Activated T-helper 1 cell treated with anti-CD3 and anti-CD28 coated beads, Interleukin-2, amount 50 U/mL, for 16 hours (primary cell): ENCODE results near the gene IMPG1.

ENCODE experiments used
- DNase-seq, 2 donors: peaks; one replicate each; pipeline ENCODE4 v3.0.0-alpha.2; 2020; ENCODE audit warnings: low read depth in 1 of 2, low spot score in 1 of 2

The IMPG1 gene, protein sequence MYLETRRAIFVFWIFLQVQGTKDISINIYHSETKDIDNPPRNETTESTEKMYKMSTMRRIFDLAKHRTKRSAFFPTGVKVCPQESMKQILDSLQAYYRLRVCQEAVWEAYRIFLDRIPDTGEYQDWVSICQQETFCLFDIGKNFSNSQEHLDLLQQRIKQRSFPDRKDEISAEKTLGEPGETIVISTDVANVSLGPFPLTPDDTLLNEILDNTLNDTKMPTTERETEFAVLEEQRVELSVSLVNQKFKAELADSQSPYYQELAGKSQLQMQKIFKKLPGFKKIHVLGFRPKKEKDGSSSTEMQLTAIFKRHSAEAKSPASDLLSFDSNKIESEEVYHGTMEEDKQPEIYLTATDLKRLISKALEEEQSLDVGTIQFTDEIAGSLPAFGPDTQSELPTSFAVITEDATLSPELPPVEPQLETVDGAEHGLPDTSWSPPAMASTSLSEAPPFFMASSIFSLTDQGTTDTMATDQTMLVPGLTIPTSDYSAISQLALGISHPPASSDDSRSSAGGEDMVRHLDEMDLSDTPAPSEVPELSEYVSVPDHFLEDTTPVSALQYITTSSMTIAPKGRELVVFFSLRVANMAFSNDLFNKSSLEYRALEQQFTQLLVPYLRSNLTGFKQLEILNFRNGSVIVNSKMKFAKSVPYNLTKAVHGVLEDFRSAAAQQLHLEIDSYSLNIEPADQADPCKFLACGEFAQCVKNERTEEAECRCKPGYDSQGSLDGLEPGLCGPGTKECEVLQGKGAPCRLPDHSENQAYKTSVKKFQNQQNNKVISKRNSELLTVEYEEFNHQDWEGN

DNA sequence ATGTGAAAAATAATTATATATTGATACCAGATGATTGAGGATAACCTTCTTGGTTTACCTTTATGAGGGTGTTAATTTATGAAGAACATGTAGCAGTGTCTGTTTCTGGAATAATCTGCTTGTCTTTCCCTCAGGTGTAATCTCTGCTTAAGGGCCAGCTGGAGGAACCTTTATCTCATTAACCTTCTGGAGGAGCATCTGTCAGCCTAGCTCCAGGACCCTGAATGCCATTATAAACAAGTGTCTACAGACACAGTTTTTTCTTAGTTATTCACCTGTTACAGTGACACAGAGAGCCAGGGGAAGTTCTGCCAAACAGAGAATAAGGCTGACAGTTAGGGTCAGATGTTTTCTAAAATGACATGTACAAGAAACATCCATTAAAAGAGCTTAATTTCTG is at the start of gene IMPG1:
Gene IMPG1 (minus strand): TSS at position 101 of the 400 bp plus-strand sequence. CDS start 174 bp downstream, outside the sequence.
- no peak for DNase-seq

GRCh38 chr6:76120302-76120701 is 47.8 kb upstream of the IMPG1 start:
- no peak for DNase-seq

GRCh38 chr6:76073281-76073680 is 819 bp upstream of the IMPG1 start:
- no peak for DNase-seq

DNA sequence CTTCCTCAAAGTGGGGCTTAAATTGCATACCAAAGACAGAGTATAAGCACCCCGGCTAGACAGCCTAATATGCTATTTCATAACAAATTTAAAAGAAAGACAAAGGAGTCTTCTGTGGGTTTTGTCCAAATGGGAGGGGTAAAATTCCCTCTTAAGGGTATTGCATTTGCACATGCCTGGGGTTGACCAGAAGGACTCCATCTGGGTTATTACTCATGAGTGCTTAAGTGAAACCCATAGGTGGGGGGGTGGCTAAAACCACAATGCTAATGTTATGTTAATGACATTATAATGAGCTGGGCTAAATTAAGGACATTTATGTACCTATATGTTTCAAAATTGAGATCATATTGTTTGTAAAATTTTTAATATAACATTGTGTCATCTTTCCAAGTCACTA is 15.0 kb downstream of the IMPG1 start:
- DNase-seq: no peak

GRCh38 chr6:76052314-76052713 is 20.1 kb downstream of the IMPG1 start:
- no peak for DNase-seq

GRCh38 chr6:76043690-76044089 is 28.8 kb downstream of the IMPG1 start:
- no peak for DNase-seq

DNA sequence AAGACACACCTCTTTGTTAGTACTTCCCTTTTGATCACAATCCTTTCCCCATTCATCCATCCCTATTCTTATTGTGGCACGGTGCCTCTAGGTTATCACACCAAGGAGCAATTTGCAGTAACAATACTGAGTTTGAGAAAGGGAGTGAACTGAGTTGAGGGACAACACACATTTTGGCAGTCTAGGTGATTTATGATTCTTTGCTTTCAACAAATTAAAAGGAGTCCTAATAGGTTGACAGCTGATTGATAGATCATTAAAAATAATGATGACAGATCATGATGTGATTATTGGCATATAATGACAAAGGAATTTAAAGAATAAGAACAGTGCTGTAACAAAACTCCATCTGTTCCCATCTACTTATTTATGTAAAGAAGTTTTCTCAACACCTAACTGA is 36.7 kb downstream of the IMPG1 start:
- DNase-seq: no peak

GRCh38 chr6:76026101-76026500 is 46.4 kb downstream of the IMPG1 start:
- no peak for DNase-seq

DNA sequence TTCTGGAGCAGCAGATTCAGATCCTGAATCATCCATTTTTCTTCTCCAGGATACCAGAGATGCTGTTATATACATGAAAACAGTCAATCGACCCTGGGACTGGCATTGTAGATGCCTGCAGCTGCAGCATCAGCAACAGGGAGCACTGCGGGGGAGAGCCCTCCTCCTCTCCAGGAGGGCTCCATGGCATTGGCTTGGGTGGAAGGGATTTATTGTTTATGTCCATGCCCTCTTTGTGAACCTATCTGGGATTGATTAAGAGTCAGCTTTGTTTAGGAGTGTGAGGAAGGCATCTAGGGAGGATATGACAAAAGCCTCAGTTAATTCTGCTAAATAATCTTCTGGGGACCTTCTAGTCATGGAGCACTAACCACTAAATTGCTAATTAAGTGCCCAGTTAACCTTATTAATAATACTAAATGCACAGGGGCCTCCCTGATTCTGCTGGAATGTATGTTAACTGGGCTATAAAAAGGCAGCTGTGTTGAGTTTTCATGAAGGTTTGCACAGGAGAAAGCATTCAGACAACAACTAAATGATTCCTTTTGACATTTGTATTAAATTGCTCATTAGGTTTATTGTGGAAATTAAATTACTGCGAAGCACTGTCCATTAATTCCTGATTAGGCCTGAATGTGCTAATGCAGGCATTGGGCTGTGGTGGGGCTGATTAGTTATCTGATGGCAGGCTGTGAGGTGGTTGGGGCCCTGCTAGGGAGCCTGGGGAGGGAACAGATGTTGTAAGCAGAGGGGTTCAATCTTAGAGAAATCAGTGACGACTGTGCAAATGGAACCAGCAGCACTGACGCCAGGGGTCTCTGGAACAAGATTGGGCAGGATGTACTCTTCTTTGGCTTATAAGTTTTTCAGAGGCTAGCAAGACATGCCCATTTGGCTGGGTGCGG is 57.6 kb downstream of the IMPG1 start:
- DNase-seq: no peak

DNA sequence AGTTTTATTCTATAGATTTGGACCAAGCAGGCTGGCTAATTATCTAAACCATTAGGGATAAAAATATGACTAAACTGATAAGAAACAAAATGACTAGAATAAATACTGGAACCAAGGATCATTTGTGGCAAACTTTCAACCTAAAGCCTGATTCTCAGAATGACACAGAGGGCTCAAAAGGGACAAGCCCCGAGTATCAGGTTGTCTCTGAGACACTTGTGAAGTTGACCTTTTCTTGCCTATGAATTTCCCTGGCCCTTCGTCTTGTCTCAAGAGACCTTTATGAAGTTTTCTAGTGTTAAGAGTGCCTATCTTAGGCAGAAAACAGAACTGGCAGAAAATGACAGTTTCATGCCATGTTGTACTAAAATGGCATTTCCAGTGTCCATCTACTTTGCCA is 68.3 kb downstream of the IMPG1 start:
- DNase-seq: no peak

DNA sequence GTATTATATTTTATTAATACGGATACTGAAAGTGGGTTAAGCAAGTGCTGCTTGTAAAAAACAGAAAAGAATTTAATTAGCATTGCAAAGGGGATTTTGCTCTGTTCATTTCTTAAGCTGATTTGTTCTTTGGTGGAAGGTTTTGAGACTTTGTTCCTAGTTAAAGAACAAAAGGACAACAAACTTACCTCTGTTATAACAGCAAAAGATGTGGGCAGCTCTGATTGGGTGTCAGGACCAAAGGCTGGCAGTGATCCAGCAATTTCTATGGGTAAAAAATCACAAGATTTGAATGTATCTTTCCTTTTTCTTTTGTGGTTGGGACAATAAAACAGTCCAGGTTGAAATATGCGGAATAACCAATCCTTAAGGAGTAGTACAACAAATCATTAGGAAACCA is 68.8 kb downstream of the IMPG1 start:
- DNase-seq: no peak

DNA sequence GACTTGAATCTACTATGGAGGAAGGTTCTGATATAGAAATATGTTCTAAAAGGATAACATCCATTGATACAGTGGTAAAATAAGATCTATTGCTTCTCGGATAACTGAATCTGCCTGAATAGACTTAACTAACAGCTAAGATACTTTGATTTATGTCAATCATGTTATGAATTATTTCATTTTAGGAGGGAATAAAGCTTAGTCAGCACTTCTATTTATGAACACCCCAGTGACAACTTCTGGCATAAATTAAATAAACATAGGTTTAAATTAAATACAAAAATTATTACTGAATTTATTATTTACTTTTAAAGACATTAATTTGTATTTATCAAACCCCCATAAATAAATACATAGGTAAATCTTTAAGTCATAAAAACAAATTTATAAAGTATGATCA is 69.3 kb downstream of the IMPG1 start:
- no peak for DNase-seq

DNA sequence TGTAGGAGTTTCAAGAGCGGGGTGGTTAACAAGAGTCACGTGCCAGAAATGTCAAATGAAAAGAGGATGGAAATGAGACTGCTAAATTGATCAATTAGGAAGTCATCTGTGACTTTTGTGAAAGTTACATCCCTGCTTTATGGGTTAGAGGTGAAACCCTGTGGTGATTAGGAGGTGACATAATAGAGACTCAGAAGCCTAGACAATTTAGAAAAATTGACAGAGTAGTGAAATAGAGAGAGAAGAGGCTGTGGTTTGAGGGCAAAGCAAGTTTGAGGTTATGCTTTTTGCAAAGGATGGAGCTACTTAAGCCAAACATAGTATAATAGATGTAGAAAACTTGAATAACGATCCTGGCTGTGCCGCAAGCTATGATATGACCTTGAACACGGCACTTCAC is 71.8 kb downstream of the IMPG1 start:
- no peak for DNase-seq

GRCh38 chr6:75997696-75998095 is 74.8 kb downstream of the IMPG1 start:
- DNase-seq: no peak

GRCh38 chr6:75993236-75994162 is 79.0 kb downstream of the IMPG1 start:
- no peak for DNase-seq

- no peak for DNase-seq
These were observed 80.5 kb downstream of the IMPG1 start for GRCh38 chr6:75991941-75992340.

DNA sequence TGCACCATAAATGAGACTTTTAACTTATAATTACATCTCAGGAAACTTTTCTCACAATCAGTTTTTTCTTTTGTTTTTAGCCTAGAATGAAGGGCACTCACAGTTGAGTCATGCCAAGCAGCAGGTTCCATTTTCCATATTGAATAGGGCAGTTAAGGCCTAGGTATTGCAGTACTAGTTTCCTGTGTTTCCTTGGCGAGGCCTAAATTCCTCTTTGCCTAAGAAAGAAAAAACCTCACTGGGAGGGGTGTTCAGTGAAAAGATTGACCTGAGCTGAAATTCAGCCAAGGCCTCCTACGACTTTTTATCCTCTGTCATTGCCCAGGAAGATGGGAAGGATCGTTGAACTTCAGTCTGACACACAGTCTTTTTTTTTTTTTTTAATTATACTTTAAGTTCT is 85.5 kb downstream of the IMPG1 start:
- no peak for DNase-seq

DNA sequence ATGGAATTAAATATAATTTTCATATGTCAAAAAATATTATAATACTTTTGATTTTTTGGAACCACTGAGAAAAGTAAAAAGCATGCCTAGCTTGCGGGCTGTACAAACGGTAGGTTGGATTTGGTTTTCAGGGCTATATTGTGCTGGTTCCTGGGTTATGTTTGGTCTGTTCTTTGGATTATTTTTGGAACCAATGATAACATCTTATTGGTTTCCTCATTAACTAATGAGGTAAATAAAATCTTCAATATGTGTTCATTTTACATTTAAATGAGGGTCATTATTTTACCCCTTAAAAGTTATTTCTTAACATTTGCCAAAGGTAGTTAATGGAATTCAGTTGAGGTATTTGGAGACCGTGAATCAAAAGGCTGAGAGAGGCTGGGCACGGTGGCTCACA is 96.6 kb downstream of the IMPG1 start:
- no peak for DNase-seq

DNA sequence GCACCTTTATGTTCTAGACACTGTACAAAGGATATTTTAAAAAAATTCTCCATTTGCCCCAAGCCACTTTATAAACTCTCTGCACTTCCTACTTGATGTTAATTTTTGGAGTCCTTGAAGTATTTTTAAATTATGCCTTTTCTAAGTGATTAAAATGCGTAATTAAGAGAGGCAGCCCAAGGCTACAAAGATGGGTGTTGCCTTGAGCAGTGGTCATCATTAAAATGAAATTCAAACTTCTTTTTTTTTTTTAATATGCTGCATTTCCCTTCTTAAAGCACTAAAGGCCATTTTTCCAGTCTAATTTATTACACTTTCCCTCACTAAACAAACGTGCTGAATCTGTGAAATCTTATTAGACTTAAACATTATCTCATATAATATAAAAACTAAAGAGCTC is 102.4 kb downstream of the IMPG1 start:
- DNase-seq: no peak

DNA sequence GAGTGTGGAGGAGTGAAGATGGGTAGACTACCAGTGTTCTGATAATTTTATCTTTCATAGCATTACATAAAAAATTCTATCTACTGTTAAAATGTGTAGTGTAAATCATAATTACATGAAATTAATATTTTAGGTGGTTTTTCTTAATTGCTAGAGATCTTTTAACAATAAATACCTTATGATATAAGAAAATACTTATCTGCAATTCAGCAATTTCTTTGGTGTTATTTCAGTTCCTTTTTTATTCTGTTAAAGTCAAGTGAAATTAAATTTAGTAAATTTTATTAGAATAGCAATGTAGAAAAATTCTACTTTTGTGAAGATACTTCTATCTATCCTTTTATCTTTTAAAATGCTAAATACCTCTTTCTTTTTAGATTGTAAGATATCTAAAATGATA is 104.3 kb downstream of the IMPG1 start:
- no peak for DNase-seq
